Upper lobe of right lung (tissue), 1 donor: ENCODE data around the gene GSC2. TPM values are rescaled to one million over a fixed set of nuclear protein-coding genes. Genes with fewer than 3 reads are reported as not detected.

ENCODE experiments used
- ATAC-seq: fragments of 200-7000 bp; cut with Tn5 transposase; one replicate; pipeline ENCODE4 v1.9.1; 2020; ENCODE audit warnings: mild to moderate bottlenecking, moderate library complexity
- DNase-seq: peaks from one replicate; pipeline ENCODE4 v3.0.0-alpha.2; 2020
- H3K27ac ChIP-seq: fragments of 200-600 bp; one replicate; pipeline ENCODE4 v1.8.0; 2022
- H3K27me3 ChIP-seq: fragments of 200-600 bp; one replicate; pipeline ENCODE4 v1.8.0; 2022; ENCODE audit warnings: mild to moderate bottlenecking
- H3K36me3 ChIP-seq: fragments of 200-600 bp; one replicate; pipeline ENCODE4 v1.8.0; 2022
- H3K4me1 ChIP-seq: fragments of 200-600 bp; one replicate; pipeline ENCODE4 v1.8.0; 2022
- H3K4me3 ChIP-seq: fragments of 200-600 bp; one replicate; pipeline ENCODE4 v1.8.0; 2022; ENCODE audit warnings: mild to moderate bottlenecking
- H3K9me3 ChIP-seq: fragments of 200-600 bp; one replicate; pipeline ENCODE4 v1.8.0; 2022
- intact Hi-C: fragments of 100-400 bp; cut with DNase I; formaldehyde crosslinking; loops from one replicate; pipeline ENCODE4 v1.11.0; 2022
- total RNA-seq: library from RNA; stranded (reverse); fragmentation: NEBNext Ultra II Directional; extraction: Animal tissue kit (Norgen Biotek cat#: 25700); gene quantifications from one replicate; pipeline ENCODE4 v1.2.1, GENCODE V29; 2021
- TF ChIP-seq, protein P1 (sequence below): fragments of 200-600 bp; IDR thresholded peaks from one replicate; pipeline ENCODE4 v1.8.0; 2022; ENCODE audit warnings: antibody characterized with exemption
- donor health status: DM: no; HTN: yes; CAD: no; lungs with severe emphysema.

Gene GSC2
- total RNA-seq, 1 donor from 2014 or later: not detected

DNA sequence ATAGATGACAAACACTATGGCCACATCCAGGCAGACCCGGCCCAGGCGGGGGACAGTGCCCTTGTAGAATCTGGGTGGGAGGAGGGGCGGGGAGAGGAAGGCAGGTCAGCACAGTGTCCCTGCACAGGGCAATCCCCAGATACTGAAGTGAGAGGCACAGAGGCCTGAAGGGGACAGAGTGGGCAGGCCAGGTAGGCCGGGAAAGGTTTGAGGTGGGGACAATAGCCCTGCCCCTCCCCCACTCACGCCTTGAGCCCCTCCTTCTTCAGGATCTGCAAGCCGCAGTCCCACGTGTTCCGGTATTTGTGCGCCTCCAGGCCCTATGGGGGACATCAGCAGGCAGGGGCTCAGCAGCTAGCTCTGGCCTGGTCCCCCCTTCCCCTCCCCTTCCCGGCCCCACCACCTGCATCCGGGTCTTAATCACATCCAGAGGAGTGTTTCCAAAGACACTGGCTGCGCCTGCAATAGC is 26.1 kb upstream of the GSC2 start:
- intact Hi-C loops: no loop called here
- ATAC-seq (no peak), DNase-seq (no peak)
- Histone ChIP-seq H3K4me3 (no peak overlapping the region), H3K27ac (no peak overlapping the region), H3K27me3 (no peaks in the 10 kb centered on the region), H3K9me3 (no peaks in the 10 kb centered on the region), H3K4me1 (peaks cover 38% of the 10 kb centered on the region), H3K36me3 (peaks cover 4% of the 10 kb centered on the region)
- TF ChIP-seq, protein P1, sequence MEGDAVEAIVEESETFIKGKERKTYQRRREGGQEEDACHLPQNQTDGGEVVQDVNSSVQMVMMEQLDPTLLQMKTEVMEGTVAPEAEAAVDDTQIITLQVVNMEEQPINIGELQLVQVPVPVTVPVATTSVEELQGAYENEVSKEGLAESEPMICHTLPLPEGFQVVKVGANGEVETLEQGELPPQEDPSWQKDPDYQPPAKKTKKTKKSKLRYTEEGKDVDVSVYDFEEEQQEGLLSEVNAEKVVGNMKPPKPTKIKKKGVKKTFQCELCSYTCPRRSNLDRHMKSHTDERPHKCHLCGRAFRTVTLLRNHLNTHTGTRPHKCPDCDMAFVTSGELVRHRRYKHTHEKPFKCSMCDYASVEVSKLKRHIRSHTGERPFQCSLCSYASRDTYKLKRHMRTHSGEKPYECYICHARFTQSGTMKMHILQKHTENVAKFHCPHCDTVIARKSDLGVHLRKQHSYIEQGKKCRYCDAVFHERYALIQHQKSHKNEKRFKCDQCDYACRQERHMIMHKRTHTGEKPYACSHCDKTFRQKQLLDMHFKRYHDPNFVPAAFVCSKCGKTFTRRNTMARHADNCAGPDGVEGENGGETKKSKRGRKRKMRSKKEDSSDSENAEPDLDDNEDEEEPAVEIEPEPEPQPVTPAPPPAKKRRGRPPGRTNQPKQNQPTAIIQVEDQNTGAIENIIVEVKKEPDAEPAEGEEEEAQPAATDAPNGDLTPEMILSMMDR: no peak

DNA sequence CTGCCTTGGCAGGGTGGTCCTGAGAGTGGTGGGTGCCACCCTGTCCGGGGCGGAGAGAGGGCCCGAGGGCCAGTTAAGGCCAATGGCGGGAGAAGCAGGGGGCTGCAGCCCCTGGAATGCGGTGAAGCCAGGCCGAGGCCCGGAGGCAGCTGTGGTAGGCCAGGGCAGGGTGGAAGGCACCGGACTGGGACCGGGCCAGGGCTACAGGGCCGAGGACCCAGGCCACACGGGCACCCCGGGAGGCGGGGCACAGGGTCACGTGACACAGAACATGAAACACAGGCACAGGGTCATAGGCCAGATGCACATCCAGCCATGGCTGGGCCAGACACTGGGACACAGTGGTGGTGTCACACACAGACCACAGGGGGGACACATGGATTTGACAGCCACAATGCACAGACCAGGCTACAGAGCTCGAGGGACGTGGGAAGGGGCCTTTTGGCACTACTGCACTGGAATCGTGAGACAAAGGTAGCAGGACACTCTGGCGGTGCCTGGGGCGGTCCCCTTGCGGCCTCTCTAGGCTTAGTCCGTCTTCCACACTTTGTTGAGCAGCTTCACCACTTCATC is 25.6 kb upstream of the GSC2 start:
- H3K4me3 ChIP-seq: no peak overlapping the region
- peaks cover 43% of the 10 kb centered on the region for H3K4me1 ChIP-seq
- ATAC-seq (no peak), DNase-seq (no peak)
- intact Hi-C loops: no loop called here
- no peaks in the 10 kb centered on the region for H3K27me3 ChIP-seq
- peaks cover 4% of the 10 kb centered on the region for H3K36me3 ChIP-seq
- no peak overlapping the region for H3K27ac ChIP-seq
- H3K9me3 ChIP-seq: no peaks in the 10 kb centered on the region
- TF ChIP-seq, protein P1: no peak

DNA sequence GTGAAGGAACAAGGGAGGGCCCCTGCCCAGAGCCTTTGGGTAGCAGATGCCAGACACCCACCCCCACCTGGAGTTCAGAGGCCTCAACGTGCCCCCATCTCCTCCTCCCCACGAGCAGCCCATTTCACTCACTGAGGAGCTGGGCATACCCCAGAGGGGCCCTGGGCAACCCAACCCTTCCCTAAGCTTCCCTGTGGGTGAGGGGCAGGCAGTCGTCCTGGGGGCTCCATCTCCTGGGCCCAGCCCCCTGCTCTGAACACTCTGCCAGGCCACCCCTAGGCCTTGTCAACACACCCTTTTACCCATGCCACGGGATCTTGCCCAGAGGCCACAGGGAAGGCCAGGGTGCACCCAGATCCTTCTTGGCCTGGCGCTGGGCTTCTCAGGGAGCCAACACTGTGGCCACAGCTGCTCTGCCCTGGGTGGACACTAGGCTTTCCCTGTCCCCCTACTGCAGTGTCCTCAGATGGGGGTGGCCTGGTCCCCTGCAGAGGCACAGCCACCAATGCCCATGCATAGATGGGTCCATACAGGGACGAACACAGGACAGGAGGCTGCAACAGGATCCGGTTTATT is 25.0 kb upstream of the GSC2 start:
- peaks cover 45% of the 10 kb centered on the region for H3K4me1 ChIP-seq
- no peak for ATAC-seq
- TF ChIP-seq, protein P1: no peak
- peaks cover 4% of the 10 kb centered on the region for H3K36me3 ChIP-seq
- no peaks in the 10 kb centered on the region for H3K9me3 ChIP-seq
- H3K4me3 ChIP-seq: no peak overlapping the region
- H3K27ac ChIP-seq: no peak overlapping the region
- H3K27me3 ChIP-seq: peaks cover 2% of the 10 kb centered on the region
- no peak for DNase-seq
- intact Hi-C loops: no loop called here

DNA sequence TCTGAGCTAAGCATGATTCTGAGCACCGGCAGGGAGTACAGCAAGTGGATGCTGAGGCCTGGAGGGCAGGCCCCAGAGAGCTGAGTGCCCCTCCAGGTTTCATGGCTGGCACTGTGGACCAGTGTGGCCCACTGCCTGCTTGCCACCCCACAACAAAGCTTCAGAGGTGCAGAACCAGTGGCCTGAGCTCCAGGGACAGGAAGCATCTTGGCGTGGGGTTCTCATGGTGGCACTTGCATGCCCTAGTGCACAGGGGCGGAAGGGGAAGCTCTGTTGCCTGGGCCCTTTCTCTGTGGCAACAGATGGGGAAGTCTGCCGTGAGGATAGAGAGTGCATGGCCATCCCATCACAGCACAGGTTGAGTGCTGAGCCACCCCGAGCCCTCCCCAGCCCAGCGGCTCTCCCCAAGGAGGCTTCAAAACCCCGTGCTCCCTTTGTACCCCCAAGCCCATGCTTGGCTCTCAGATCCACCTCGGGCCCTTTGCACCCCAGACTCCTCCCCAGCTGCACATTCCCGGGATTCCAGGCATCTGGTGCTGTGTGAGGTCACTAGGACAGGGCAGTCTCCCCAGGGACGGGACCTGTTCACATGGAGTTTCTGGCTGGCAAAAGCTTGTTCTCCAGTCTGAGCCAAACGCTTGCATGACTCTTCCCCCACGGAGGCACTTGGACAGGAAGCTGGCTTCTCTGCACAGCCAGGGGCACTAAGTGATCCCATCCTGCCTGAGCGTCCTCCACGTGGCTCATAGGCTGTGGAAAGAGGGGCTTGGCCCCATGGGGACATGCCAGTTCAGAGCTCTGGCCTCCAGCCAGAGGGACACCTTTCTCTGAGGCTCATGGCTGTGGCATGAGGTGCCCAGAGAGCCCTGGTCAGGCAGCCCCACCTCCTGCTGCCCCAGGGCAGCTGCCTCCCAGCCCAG is 24.3 kb upstream of the GSC2 start:
- Histone ChIP-seq H3K27ac (no peak overlapping the region), H3K36me3 (peaks cover 4% of the 10 kb centered on the region), H3K4me3 (no peak overlapping the region), H3K4me1 (peaks cover 45% of the 10 kb centered on the region), H3K27me3 (peaks cover 9% of the 10 kb centered on the region), H3K9me3 (no peaks in the 10 kb centered on the region)
- ATAC-seq: no peak
- DNase-seq: no peak
- TF ChIP-seq, protein P1: no peak
- intact Hi-C loops: no loop called here

DNA sequence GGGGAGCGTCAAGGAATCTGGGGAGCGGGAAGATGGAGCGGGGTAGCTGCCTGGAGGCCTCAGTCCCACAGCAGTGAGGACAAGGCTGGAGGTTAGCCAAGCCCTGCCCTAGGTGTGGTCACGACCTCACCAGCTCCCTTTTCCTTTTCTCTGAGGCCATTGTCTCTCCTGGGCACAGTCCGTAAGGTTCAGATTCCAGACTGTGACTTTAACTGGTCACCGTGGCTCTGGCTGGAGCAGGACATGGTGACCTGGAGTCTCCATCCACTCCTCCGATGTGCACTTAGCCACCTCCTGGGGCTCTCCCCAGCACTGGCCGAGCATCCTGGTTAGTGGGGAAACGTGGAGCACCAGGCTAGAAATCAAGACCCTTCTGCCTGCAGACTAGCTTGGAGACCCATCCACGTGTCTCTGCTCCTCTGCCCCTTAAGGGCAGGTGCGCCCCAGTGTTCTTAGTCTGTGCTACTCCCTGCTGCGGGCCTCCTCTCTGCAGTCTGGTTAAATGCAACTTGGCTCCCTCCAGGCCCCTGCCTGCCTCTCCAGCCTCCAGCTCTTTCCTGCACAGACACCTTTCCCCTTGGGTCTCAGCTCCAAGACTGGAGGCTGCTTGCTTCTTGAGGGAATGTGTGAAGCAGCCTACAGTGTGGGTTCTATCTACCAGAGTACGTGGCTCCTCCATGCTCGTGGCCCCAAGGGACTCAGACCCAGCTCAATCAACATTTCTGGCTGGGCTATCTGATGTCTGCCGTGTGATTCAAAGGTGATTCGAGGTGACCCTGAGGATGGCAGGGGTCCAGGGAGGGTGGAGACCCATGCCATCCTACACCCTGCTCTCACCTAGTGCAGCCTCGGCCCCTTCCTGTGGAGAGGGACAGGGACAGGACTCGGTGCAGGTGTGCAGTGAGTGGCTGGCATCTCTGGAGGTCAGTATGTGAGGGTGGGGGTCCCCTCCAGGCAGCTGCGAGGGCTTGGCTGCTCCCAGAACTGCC is 23.2 kb upstream of the GSC2 start:
- ATAC-seq: no peak
- no peak for DNase-seq
- intact Hi-C loops: no loop called here
- peaks cover 4% of the 10 kb centered on the region for H3K36me3 ChIP-seq
- no peak overlapping the region for H3K27ac ChIP-seq
- TF ChIP-seq, protein P1: no peak
- H3K27me3 ChIP-seq: peaks cover 18% of the 10 kb centered on the region
- H3K9me3 ChIP-seq: no peaks in the 10 kb centered on the region
- no peak overlapping the region for H3K4me3 ChIP-seq
- H3K4me1 ChIP-seq: peaks cover 46% of the 10 kb centered on the region
